Measurements from ENCODE around the gene UPK1B.
"Not testable (repeated sequence)": the region's sequence is repeated elsewhere in the genome, so short reads cannot be mapped to it uniquely, and the experiment has no call there.

The UPK1B gene

GRCh38 chr3:119173325-119173724 is at the start of gene UPK1B:
Gene UPK1B, plus strand, starts transcription at chr3:119173598. Its CDS starts 13,144 bp downstream, at chr3:119186742.
- DNase-seq, result no peak

GRCh38 chr3:119125342-119125741 is 48.1 kb upstream of the UPK1B start:
- DNase-seq, result no peak

GRCh38 chr3:119125742-119126504 is 47.5 kb upstream of the UPK1B start:
- DNase-seq, result no peak

GRCh38 chr3:119130291-119130690 is 43.1 kb upstream of the UPK1B start:
- not testable (repeated sequence) for DNase-seq

GRCh38 chr3:119132291-119132690 is 41.1 kb upstream of the UPK1B start:
- not testable (repeated sequence) for DNase-seq

GRCh38 chr3:119139360-119139759 is 34.0 kb upstream of the UPK1B start:
- DNase-seq, result not testable (repeated sequence)

GRCh38 chr3:119140466-119140865 is 32.9 kb upstream of the UPK1B start:
- DNase-seq, result no peak

- no peak for DNase-seq
These were observed 28.3 kb upstream of the UPK1B start for GRCh38 chr3:119145128-119145499.

- peak; percentile 23 for DNase-seq
These were observed 27.8 kb upstream of the UPK1B start, which contains the start of gene TEX55 for GRCh38 chr3:119145500-119146167. Gene TEX55, plus strand, starts transcription at chr3:119146165. Its CDS starts 25 bp downstream, at chr3:119146190.

GRCh38 chr3:119146578-119147375 is 26.6 kb upstream of the UPK1B start:
- no peak for DNase-seq

GRCh38 chr3:119147494-119147893 is 25.9 kb upstream of the UPK1B start:
- no peak for DNase-seq

- no peak for DNase-seq
These were observed 24.8 kb upstream of the UPK1B start for GRCh38 chr3:119148493-119149180.

- no peak for DNase-seq
These were observed 23.9 kb upstream of the UPK1B start for GRCh38 chr3:119149484-119149883.

GRCh38 chr3:119156868-119157267 is 16.5 kb upstream of the UPK1B start:
- no peak for DNase-seq

- DNase-seq, result no peak
These were observed 15.4 kb upstream of the UPK1B start for GRCh38 chr3:119157971-119158370.

GRCh38 chr3:119160361-119160760 is 13.0 kb upstream of the UPK1B start:
- no peak for DNase-seq

GRCh38 chr3:119160815-119161214 is 12.6 kb upstream of the UPK1B start:
- no peak for DNase-seq

- DNase-seq, result no peak
These were observed 12.2 kb upstream of the UPK1B start for GRCh38 chr3:119161240-119161639.

GRCh38 chr3:119164745-119165144 is 8.7 kb upstream of the UPK1B start:
- DNase-seq, result not testable (repeated sequence)

GRCh38 chr3:119170821-119171220 is 2.6 kb upstream of the UPK1B start:
- no peak for DNase-seq

- no peak for DNase-seq
These were observed 2.7 kb downstream of the UPK1B start for GRCh38 chr3:119175872-119176756.

- DNase-seq, result no peak
These were observed 3.4 kb downstream of the UPK1B start for GRCh38 chr3:119176778-119177177.
